Stimulated activated CD4-positive, alpha-beta T cell treated with anti-CD3 and anti-CD28 coated beads, Interleukin-4, amount 100 ng/mL, for 1 hour (primary cell): ENCODE measurements around the gene CUBN.
"Not testable (repeated sequence)": the region's sequence is repeated elsewhere in the genome, so short reads cannot be mapped to it uniquely, and the experiment has no call there.

Experiments
- DNase-seq: peaks from one replicate; pipeline ENCODE4 v3.0.0-alpha.2; 2020

The CUBN gene

GRCh38 chr10:17033529-17034260 lies 95.9 kb downstream of the CUBN start:
- no peak for DNase-seq

- DNase-seq: no peak
Measured at GRCh38 chr10:17031637-17032635, 97.7 kb downstream of the CUBN start.

GRCh38 chr10:17029581-17030271 lies 99.9 kb downstream of the CUBN start:
- DNase-seq: peak; percentile 86

GRCh38 chr10:17029239-17029580 lies 100.4 kb downstream of the CUBN start:
- no peak for DNase-seq

GRCh38 chr10:17028798-17029197 lies 100.8 kb downstream of the CUBN start:
- DNase-seq: no peak

GRCh38 chr10:17026686-17027485 lies 102.7 kb downstream of the CUBN start:
- DNase-seq: peak; percentile 57

- peak; percentile 58 for DNase-seq
Measured at GRCh38 chr10:17025444-17026295, 103.9 kb downstream of the CUBN start.

GRCh38 chr10:17024461-17024860 lies 105.2 kb downstream of the CUBN start:
- no peak for DNase-seq

- peak; percentile 51 for DNase-seq
Measured at GRCh38 chr10:17023386-17024298, 106.0 kb downstream of the CUBN start.

GRCh38 chr10:17022896-17023295 lies 106.7 kb downstream of the CUBN start:
- no peak for DNase-seq

- DNase-seq: no peak
Measured at GRCh38 chr10:17022466-17022825, 107.2 kb downstream of the CUBN start.

- no peak for DNase-seq
Measured at GRCh38 chr10:17021656-17022465, 107.8 kb downstream of the CUBN start.

GRCh38 chr10:17019696-17020095 lies 109.9 kb downstream of the CUBN start:
- no peak for DNase-seq

GRCh38 chr10:17013131-17013983 lies 116.3 kb downstream of the CUBN start:
- DNase-seq: not testable (repeated sequence)

GRCh38 chr10:17012731-17013130 lies 116.9 kb downstream of the CUBN start:
- not testable (repeated sequence) for DNase-seq

GRCh38 chr10:17010363-17011145 lies 119.1 kb downstream of the CUBN start:
- no peak for DNase-seq

- DNase-seq: no peak
Measured at GRCh38 chr10:17009212-17009700, 120.4 kb downstream of the CUBN start.

- DNase-seq: no peak
Measured at GRCh38 chr10:17007418-17007770, 122.2 kb downstream of the CUBN start.
